MM.1S (cell line): ENCODE results near the gene THADA.

Experiments used
- DNase-seq: peaks from one replicate; pipeline ENCODE4 v3.0.0-alpha.2; 2015
- H2AFZ ChIP-seq: fragments of 300-600 bp; sonication (generic); 2 replicates; pipeline ENCODE4 v1.6.0; 2016; ENCODE audit warnings: antibody characterized with exemption, low read length
- H3F3A ChIP-seq: fragments of 300-600 bp; sonication (generic); 2 replicates; pipeline ENCODE4 v1.6.1; 2016; ENCODE audit warnings: mild to moderate bottlenecking, antibody characterized with exemption, low read length, moderate library complexity, mixed read lengths; ENCODE audit not compliant: insufficient read depth
- H3K27ac ChIP-seq: fragments of 300-600 bp; sonication (generic); 2 replicates; pipeline ENCODE4 v1.5.1; 2016; ENCODE audit warnings: mild to moderate bottlenecking, low read length
- H3K27me3 ChIP-seq: fragments of 300-600 bp; sonication (generic); replicated peaks from 2 replicates; pipeline ENCODE4 v1.6.0; 2016; ENCODE audit warnings: low read length; ENCODE audit not compliant: insufficient read depth
- H3K36me3 ChIP-seq: fragments of 300-600 bp; sonication (generic); replicated peaks from 2 replicates; pipeline ENCODE4 v1.6.1; 2016; ENCODE audit warnings: mild to moderate bottlenecking, low read length, mixed read lengths; ENCODE audit not compliant: insufficient read depth
- H3K4me1 ChIP-seq: fragments of 300-600 bp; sonication (generic); 2 replicates; pipeline ENCODE4 v1.6.1; 2016; ENCODE audit warnings: low read length, mixed read lengths
- H3K4me2 ChIP-seq: fragments of 300-600 bp; sonication (generic); 2 replicates; pipeline ENCODE4 v1.6.0; 2016; ENCODE audit warnings: low read depth, low read length
- H3K4me3 ChIP-seq: fragments of 300-600 bp; sonication (generic); 2 replicates; pipeline ENCODE4 v1.5.1; 2016; ENCODE audit warnings: low read length, mixed read lengths
- H3K79me2 ChIP-seq: fragments of 300-600 bp; sonication (generic); 2 replicates; pipeline ENCODE4 v1.6.1; 2016; ENCODE audit warnings: mixed run types, low read length, mixed read lengths
- H3K9ac ChIP-seq: fragments of 300-600 bp; sonication (generic); 2 replicates; pipeline ENCODE4 v1.6.1; 2016; ENCODE audit warnings: low read length, mixed read lengths
- H3K9me2 ChIP-seq: fragments of 300-600 bp; sonication (generic); replicated peaks from 2 replicates; pipeline ENCODE4 v1.6.1; 2016; ENCODE audit warnings: mild to moderate bottlenecking, low read length, mixed read lengths; ENCODE audit not compliant: insufficient read depth
- H3K9me3 ChIP-seq: fragments of 300-600 bp; sonication (generic); replicated peaks from 2 replicates; pipeline ENCODE4 v1.6.1; 2016; ENCODE audit warnings: mild to moderate bottlenecking, low read length, mixed read lengths; ENCODE audit not compliant: insufficient read depth
- H4K20me1 ChIP-seq: fragments of 300-600 bp; sonication (generic); 2 replicates; pipeline ENCODE4 v1.6.1; 2016; ENCODE audit warnings: mild to moderate bottlenecking, low read length, moderate library complexity, mixed read lengths; ENCODE audit not compliant: insufficient read depth
- EZH2 ChIP-seq: fragments of 300-600 bp; sonication (generic); optimal IDR thresholded peaks from 2 replicates; pipeline ENCODE3; 2017; ENCODE audit warnings: low read depth, mild to moderate bottlenecking, antibody characterized with exemption, low read length, mixed read lengths
- EZH2phosphoT487 ChIP-seq: fragments of 300-600 bp; sonication (generic); IDR thresholded peaks from 2 replicates; pipeline ENCODE4 v1.6.1; 2018; ENCODE audit warnings: antibody characterized with exemption, low read length
- TF ChIP-seq, protein P1 (sequence below): fragments of 300-600 bp; sonication (generic); IDR thresholded peaks from 2 replicates; pipeline ENCODE4 v1.5.1; 2016; ENCODE audit warnings: antibody characterized with exemption, low read length, mixed read lengths

Gene THADA

DNA sequence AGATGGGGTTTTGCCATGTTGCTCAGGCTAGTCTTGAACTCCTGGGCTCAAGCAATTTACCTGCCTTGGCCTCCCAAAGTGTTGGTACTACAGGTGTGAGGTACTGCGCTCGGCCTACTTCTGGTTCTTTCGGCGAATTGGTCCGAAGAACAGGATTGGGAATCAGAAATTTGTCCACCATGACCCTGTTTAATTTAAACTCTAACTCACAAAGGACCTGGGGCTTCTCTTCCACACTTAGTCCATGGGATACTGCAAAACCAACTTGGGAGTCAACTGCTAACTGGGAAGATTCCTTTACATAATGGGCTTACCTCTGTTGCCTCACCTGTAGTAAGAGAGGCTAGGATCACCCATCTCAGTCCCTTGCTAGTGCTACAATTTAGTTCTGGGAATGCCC is 289.6 kb downstream of the THADA start:
- Histone ChIP-seq H3K79me2 (no peaks in the 10 kb centered on the region), H3K4me1 (peaks cover 29% of the 10 kb centered on the region), H3K9me2 (no peaks in the 10 kb centered on the region), H4K20me1 (no peaks in the 10 kb centered on the region), H3K9me3 (no peaks in the 10 kb centered on the region), H2AFZ (no peak overlapping the region), H3F3A (peaks cover 6% of the 10 kb centered on the region), H3K27me3 (no peaks in the 10 kb centered on the region), H3K4me2 (no peak overlapping the region), H3K9ac (no peak overlapping the region), H3K36me3 (no peaks in the 10 kb centered on the region), H3K4me3 (no peak overlapping the region), H3K27ac (no peak overlapping the region)
- no peak for DNase-seq
- TF ChIP-seq, protein P1, sequence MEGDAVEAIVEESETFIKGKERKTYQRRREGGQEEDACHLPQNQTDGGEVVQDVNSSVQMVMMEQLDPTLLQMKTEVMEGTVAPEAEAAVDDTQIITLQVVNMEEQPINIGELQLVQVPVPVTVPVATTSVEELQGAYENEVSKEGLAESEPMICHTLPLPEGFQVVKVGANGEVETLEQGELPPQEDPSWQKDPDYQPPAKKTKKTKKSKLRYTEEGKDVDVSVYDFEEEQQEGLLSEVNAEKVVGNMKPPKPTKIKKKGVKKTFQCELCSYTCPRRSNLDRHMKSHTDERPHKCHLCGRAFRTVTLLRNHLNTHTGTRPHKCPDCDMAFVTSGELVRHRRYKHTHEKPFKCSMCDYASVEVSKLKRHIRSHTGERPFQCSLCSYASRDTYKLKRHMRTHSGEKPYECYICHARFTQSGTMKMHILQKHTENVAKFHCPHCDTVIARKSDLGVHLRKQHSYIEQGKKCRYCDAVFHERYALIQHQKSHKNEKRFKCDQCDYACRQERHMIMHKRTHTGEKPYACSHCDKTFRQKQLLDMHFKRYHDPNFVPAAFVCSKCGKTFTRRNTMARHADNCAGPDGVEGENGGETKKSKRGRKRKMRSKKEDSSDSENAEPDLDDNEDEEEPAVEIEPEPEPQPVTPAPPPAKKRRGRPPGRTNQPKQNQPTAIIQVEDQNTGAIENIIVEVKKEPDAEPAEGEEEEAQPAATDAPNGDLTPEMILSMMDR, result no peak
- TF ChIP-seq EZH2 (no peak), EZH2phosphoT487 (no peak)

DNA sequence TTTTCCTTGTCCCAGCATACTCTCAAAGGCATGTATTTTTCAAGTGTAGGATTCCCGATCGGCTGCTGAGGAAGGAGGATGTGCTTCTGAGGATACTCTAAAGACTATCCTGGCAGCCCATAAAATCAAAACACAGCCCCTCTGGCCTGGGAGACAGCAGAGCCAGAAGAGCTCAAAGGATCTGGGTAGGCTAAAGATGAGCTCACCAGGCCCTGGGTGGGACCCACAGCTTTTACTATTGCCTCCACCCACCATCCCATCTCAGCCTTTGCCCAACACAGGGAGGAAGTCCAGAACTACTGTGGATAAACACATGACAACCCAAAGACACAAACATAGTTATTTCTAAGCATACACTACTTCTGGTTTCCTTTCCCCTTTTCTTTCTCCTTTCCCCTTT is 290.3 kb downstream of the THADA start:
- H3K36me3 ChIP-seq, result no peaks in the 10 kb centered on the region
- no peak overlapping the region for H3K9ac ChIP-seq
- H3K9me3 ChIP-seq, result no peaks in the 10 kb centered on the region
- H2AFZ ChIP-seq, result no peak overlapping the region
- no peak for TF ChIP-seq EZH2phosphoT487
- TF ChIP-seq, protein P1, result no peak
- H4K20me1 ChIP-seq, result no peaks in the 10 kb centered on the region
- no peak overlapping the region for H3K4me3 ChIP-seq
- no peak overlapping the region for H3K27ac ChIP-seq
- DNase-seq, result no peak
- no peaks in the 10 kb centered on the region for H3K9me2 ChIP-seq
- H3K4me1 ChIP-seq, result peaks cover 35% of the 10 kb centered on the region
- H3K4me2 ChIP-seq, result no peak overlapping the region
- no peaks in the 10 kb centered on the region for H3K79me2 ChIP-seq
- H3K27me3 ChIP-seq, result no peaks in the 10 kb centered on the region
- H3F3A ChIP-seq, result peaks cover 13% of the 10 kb centered on the region

DNA sequence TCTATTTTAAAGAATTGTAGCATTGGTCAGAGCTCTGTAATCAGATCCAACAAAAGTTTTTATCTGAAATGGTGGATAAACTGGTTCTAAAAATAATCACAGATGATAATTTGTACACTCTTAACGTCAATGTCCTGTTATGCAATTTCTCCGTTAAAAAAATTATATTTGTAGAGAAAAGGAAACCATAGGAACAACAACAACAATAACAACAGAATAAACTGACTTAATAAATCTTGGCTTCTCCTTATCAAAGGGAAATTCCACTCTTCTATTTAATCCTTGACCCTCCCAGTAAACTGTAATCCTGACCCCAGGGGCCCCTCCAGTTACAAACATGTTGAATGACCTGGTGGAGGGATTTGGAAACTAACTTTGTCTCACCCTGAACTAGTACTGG is 290.8 kb downstream of the THADA start:
- H3K4me3 ChIP-seq, result no peak overlapping the region
- H2AFZ ChIP-seq, result no peak overlapping the region
- H3K4me2 ChIP-seq, result no peak overlapping the region
- H3K4me1 ChIP-seq, result peaks cover 40% of the 10 kb centered on the region
- peaks cover 18% of the 10 kb centered on the region for H3F3A ChIP-seq
- DNase-seq, result no peak
- H3K9me3 ChIP-seq, result no peaks in the 10 kb centered on the region
- H3K79me2 ChIP-seq, result no peaks in the 10 kb centered on the region
- no peaks in the 10 kb centered on the region for H3K36me3 ChIP-seq
- no peaks in the 10 kb centered on the region for H4K20me1 ChIP-seq
- H3K27ac ChIP-seq, result no peak overlapping the region
- H3K9me2 ChIP-seq, result no peaks in the 10 kb centered on the region
- no peaks in the 10 kb centered on the region for H3K27me3 ChIP-seq
- TF ChIP-seq EZH2, result no peak
- no peak for TF ChIP-seq EZH2phosphoT487
- TF ChIP-seq, protein P1, result no peak
- H3K9ac ChIP-seq, result no peak overlapping the region

DNA sequence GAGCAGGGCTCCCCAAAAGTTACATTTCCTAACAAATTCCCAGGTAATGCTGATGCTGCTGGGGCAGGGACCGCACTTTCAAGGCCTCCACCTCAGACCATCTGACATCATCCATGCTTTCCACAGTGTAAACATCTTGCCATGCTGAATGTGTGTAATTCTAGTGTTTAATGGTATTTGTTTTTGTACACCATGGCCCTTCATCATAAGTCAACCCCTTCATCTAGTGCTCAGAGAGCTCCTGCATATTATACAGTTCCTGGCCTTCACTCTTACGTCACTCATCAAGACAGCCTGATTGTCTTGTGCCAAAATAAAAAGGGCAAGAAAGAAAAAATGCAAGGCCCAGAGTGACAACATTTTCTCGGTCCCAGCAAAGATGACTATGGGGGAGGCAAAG is 291.9 kb downstream of the THADA start:
- TF ChIP-seq EZH2phosphoT487 (no peak), EZH2 (no peak)
- TF ChIP-seq, protein P1, result no peak
- Histone ChIP-seq H3K9me2 (no peaks in the 10 kb centered on the region), H3K4me2 (no peak overlapping the region), H3K27me3 (no peaks in the 10 kb centered on the region), H3K79me2 (no peaks in the 10 kb centered on the region), H3K36me3 (no peaks in the 10 kb centered on the region), H3F3A (peaks cover 18% of the 10 kb centered on the region), H3K27ac (no peak overlapping the region), H3K4me3 (no peak overlapping the region), H3K4me1 (peaks cover 40% of the 10 kb centered on the region), H2AFZ (no peak overlapping the region), H3K9ac (no peak overlapping the region), H3K9me3 (no peaks in the 10 kb centered on the region), H4K20me1 (no peaks in the 10 kb centered on the region)
- no peak for DNase-seq
